Duodenal mucosa (tissue), 2 donors: Measurements from ENCODE around the gene FAM117A.

ENCODE experiments used
- H3K27ac ChIP-seq: one replicate; pipeline ENCODE4 v1.7.0; 2013; ENCODE audit warnings: low read depth, low read length
- H3K27me3 ChIP-seq, 2 donors: one replicate each; pipeline ENCODE4 v1.7.0; 2013; ENCODE audit warnings: low read length in 2 of 2, control low read depth in 1 of 2; ENCODE audit not compliant: insufficient read depth in 2 of 2, control insufficient read depth in 1 of 2
- H3K36me3 ChIP-seq, 2 donors: one replicate each; pipeline ENCODE4 v1.7.0; 2013; ENCODE audit warnings: low read length in 2 of 2, control low read depth in 1 of 2; ENCODE audit not compliant: insufficient read depth in 2 of 2, control insufficient read depth in 1 of 2
- H3K4me1 ChIP-seq, 2 donors: one replicate each; pipeline ENCODE4 v1.7.0; 2013; ENCODE audit warnings: low read length in 2 of 2, control low read depth in 1 of 2; ENCODE audit not compliant: insufficient read depth in 2 of 2, control insufficient read depth in 1 of 2
- H3K4me3 ChIP-seq, 2 donors: one replicate each; pipeline ENCODE4 v1.7.0; 2013; ENCODE audit warnings: low read length in 2 of 2, low read depth in 1 of 2
- H3K9ac ChIP-seq, 2 donors: one replicate each; pipeline ENCODE4 v1.7.0; 2013; ENCODE audit warnings: low read length in 2 of 2, low read depth in 1 of 2
- H3K9me3 ChIP-seq, 2 donors: one replicate each; pipeline ENCODE4 v1.7.0; 2013; ENCODE audit warnings: low read length in 2 of 2, control low read depth in 1 of 2; ENCODE audit not compliant: control insufficient read depth in 1 of 2

The FAM117A gene

DNA sequence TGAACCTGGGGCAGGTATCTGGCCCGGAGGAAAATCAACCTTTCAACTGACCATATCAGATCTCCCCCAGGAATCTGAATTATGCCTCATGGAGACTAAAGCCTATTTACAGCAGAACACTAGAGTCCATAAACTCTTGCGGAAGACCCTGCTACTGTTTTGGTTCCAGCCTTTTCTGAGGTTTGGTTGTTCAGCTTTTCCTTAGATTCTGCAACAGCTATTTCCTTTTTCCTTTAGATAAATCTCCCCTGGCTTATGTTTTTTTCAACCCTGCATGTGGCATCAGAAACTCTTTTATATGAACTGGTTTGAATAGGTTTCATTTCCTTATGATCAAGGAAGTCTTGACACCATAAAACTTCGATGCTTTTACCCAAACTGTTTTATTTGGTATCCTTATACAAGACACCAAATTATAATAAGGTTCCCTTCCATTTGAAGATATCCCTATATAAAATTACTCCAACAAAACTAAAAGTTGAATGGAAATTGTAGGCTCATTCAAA, 99.2 kb downstream of the FAM117A start:
- Histone ChIP-seq H3K4me1 (peaks cover 4 to 6% of the 10 kb centered on the region in 2 donors), H3K27ac (no peak overlapping the region), H3K36me3 (no peaks in the 10 kb centered on the region), H3K4me3 (no peak overlapping the region), H3K27me3 (no peaks in the 10 kb centered on the region), H3K9me3 (no peaks in the 10 kb centered on the region), H3K9ac (no peak overlapping the region)
